ENCODE data around the gene TEX22.

TEX22 gene

GRCh38 chr14:105409364-105409763, 11.0 kb downstream of the TEX22 start:
- DNase-seq, result no peak

DNA sequence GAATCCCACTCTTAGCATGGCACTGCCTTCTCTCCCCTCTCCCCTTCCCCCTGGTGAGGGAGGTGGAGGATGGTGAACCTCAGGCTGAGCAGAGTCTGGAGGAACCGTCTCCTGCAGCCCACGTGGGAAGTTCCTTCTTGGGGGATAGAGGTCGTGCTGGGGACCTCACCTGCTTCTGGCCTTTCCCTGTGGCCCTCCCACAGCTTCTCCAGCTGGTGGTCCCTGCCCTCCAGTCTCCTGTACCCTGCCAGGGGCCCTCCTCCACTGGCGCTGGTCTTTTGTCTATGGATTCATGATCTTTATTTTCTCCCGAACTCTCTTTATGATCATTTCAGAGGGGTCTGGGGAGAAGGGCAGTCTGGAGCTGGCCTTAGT, 12.3 kb downstream of the TEX22 start:
- DNase-seq, result no peak

DNA sequence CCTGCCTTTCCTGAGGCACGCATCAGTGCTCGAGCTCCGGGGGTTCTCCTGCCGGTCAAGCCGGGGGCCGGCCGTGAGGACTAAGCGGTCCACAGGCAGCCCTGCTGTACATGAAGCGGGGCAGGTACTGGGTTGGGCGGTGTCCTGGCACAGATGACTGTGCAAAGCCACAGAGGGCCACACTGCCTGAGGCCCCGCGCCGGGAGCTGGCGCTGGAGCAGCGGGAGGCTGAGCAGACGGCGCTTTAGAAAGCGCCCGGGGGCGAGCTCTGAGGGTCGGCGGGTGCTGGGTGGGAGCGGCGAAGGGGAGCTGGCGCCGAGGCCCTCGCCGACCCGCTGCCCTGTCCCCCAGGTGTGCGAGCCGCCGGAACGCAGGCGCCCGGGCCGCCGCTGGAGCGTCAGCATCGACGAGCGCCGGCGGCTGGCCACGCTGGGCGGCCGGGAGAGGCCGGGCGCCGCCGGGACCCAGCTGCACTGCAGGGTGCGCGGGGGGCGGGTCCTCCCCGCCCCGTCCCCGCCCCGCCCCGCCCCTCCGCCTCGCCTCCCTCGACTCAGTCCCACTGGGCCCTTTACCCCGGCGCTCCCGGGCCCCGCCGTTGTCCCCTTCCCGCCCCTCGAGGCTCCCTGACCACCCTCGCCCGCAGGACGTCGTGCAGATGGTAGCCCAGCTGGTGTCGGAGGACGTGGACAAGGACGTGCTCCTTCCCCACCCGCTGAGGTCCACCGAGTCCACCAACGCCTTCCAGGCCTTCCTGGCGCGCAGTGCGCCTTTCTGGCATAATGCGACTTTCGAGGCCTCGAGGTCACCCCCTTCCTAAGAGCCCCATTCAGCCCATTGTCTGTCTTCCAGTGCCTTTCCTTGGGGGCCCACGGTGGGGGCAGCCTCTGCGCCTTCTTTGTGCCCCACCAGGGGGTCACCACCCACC, 12.9 kb downstream of the TEX22 start:
- no peak for DNase-seq

- no peak for DNase-seq
Observed at GRCh38 chr14:105411985-105412770, 13.8 kb downstream of the TEX22 start.

- no peak for DNase-seq
Observed at GRCh38 chr14:105412771-105413543, 14.6 kb downstream of the TEX22 start.

DNA sequence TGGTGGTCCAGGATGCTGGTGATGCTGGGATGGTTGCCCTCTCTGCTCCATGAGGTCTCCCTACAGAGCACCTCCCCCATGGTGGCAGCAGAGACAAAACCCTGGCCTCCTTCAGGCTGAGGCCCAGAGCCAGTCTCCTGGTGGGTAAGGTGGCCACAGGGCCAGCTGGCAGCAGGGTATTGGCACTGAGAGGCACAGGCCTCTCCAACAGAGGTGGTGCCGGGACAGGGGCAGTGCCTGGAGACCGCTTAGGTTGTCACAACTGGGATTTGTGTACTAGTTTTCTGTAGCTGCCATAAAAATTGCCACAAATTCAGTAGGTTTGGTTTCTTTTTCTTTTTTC, 15.2 kb downstream of the TEX22 start:
- DNase-seq, result no peak

- peak; percentile 74 for DNase-seq
Observed at GRCh38 chr14:105414456-105415371, 16.4 kb downstream of the TEX22 start.

- DNase-seq, result no peak
Observed at GRCh38 chr14:105415481-105416428, 17.4 kb downstream of the TEX22 start.

DNA sequence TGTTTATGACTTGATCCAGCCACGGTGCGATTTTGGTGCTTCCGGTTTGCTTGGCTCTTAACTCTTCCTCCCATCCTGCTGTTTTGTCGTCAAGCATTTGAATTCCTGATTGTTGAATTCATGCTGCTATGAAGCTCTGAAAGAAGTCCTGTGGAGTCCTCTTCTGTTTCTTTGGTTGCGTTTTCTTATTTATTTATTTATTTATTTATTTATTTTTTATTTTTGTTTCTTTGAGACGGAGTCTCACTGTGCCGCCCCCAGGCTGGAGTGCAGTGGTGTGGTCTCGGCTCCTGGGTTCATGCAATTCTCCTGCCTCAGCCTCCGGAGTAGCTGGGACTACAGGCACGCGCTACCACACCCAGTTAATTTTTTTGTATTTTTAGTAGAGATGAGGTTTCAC, 18.3 kb downstream of the TEX22 start:
- DNase-seq, result no peak

DNA sequence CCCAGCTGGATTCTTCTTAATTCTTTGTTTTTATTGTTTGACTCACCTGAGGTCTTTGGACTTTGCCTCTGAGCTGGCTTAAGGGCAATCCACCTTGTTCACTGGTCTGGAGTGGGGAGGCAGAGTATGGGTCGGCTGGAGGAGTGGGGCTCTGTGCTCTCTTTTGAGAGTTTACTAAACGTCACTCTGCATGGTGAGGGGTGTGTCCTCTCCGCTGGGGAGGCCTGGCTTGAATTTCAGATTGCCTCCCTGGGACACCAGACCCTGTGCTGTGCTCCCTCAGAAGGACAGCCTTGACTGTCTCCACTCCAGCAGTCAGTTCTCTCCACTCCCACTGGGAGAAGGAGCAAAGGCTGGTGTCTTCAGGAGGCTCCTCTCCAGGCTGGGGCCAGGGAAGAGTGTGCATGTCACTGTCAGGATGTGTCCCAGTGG, 19.4 kb downstream of the TEX22 start:
- no peak for DNase-seq

GRCh38 chr14:105418269-105419194, 20.2 kb downstream of the TEX22 start:
- no peak for DNase-seq

DNA sequence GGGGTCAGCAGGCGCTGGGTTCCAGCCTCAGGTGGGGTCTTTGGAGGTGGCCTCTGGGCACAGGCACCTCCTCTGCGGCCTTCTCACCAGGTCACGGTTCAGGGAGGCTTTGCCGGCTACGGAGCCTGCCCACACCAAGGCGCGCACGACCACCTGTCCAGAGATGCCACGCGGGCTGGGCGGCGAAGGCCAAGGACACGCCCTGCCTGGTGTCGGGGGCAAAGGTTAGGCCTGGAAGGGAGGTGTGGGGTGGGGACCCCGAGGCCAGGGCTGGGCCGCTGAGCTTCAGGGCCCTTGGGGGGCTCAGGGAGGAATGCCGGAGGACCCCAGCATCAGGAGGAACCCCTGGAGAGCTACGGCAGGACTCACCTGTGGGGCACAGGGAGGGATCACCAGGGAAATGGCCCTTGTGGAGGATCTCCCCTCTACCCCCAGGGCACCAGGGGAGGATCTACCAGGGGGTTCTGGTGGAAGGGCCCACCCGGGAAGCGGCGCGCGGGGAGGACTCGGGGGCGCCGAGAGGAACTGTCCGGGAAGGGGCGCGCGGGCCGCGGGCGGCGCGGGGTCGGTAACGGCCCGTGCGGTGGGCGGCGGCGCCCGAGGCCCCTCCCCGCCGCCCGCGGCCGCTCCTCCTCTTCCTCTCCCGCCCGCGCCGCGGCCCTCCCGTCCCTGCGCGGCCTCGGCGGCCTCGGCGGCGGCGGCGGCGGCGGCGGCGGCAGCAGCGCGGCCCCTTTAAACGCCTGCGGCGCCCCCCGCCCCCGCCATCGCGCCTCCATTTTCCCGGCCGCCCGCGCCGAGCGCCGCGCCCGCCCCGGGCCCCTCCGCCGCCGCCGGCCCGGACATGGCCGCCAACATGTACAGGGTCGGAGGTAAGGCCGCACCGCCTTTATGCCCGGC, 21.1 kb downstream of the TEX22 start, which contains the start of gene MTA1:
TSS of gene MTA1 (plus strand) at position 633 of the 897 bp plus-strand sequence. CDS start at position 842, 209 bp downstream.
- DNase-seq, result peak; percentile 4

DNA sequence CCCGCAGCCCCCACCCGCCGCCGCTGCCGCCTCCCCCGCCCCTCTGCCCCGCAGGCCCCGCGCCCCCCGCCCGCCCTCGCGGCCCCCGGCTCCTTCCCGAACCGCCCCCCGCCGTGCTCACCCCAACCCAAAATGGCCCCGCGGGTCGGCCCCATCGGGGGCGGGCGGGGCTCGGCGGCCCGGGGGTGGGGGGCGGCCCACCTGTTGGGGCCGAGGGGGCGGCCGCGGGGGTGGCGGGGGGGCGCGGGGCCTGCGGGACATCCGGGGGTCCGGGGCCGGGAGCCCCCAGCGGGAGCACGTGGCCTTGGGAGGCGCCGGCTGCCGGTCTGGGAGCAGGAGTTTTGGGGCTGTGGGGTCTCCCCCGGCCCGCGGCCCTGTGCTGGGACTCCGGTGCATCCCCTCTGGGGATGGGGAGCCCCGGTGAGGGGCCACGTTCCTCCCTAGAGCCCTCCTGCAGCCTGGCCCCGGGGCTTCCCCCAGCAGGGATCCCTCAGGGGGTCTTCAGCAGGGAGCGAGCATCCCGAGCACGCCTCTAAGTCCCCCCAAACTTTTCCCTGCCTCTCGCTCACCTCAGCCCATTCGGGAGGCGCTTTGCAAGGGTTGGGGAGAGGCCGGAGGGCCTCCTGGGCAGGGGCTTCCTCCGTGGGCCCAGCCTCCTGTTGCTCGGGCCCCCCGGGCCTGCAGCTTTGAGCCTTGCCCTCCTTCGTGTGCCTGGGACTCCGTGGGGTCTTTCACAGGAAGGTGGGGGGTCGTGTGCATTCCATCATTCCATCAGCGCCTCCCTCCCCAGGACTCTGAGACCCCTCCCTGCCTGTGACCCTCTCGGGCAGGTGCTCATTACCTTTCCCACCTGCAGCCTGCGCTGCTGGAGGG, 22.0 kb downstream of the TEX22 start:
- no peak for DNase-seq

DNA sequence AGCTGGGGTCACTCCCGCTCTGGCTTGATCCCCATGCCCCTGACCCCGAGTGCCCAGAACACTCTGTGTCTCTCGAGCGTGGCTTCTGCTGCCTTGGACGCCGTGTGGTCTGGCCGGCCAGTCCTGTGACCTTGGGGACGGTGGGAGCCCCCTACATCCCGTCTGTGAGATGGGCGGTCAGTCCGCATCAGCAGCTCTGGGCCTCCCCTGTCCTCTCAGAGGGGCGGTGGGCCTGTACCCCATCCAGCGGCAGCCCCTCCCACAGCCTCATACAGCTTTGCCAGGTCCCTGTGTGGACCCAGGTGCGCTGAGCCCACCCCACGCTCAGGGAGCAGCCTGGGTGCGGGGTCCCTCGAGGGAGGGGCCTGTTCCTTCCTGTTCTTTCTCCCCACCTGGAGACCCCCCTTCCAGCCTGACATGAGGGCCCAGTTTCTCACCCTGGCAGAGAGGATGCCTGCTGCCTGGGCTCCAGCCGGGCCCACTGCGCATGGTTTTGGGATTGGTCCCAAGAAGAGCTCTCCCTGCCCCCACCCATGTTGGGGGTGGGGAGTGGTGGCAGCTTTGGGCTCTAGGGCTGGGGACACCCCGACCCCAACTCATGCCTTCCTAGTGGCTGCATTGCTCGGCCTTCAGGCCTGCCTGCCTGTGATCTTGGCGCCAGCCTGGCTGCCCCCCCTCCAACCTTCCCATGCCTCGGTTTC, 22.8 kb downstream of the TEX22 start:
- DNase-seq, result no peak

- no peak for DNase-seq
Observed at GRCh38 chr14:105421723-105422615, 23.6 kb downstream of the TEX22 start.

All from NCI-H2227 treated with DMSO at 0.1 percent for 48 hours (cell line).